Lung (tissue), 12 donors: ENCODE data around the gene JAML. TPM values are rescaled to one million over a fixed set of nuclear protein-coding genes. Genes with fewer than 3 reads are reported as not detected.
A peak's percentile ranks its signal among the peaks of the same experiment; 100 is the strongest.

Source experiments
- ATAC-seq: fragments of 200-7000 bp; cut with Tn5 transposase; one replicate; pipeline ENCODE4 v1.9.1; 2020; ENCODE audit warnings: moderate number of reproducible peaks; ENCODE audit not compliant: insufficient read depth, low FRiP score
- DNase-seq, 3 donors: peaks; one replicate each; pipeline ENCODE4 v3.0.0-alpha.2; 2013 to 2017
- H3K27ac ChIP-seq, 2 donors: one replicate each; pipeline ENCODE4 v1.5.1; 2013; ENCODE audit warnings: mild to moderate bottlenecking in 2 of 2, moderate library complexity in 2 of 2, control low read depth in 1 of 2, inconsistent platforms in 1 of 2, low read depth in 1 of 2, low read length in 1 of 2
- H3K27me3 ChIP-seq, 3 donors: one replicate each; pipeline ENCODE4 v1.5.1; 2013; ENCODE audit warnings: low read length in 2 of 3; ENCODE audit not compliant: control insufficient read depth in 3 of 3, insufficient read depth in 3 of 3
- H3K36me3 ChIP-seq, 4 donors: one replicate each; pipeline ENCODE4 v1.5.1; 2013; ENCODE audit warnings: low read length in 4 of 4, mild to moderate bottlenecking in 1 of 4, moderate library complexity in 1 of 4; ENCODE audit not compliant: control insufficient read depth in 4 of 4, insufficient read depth in 4 of 4
- H3K4me1 ChIP-seq, 5 donors: one replicate each; pipeline ENCODE4 v1.5.1; 2013; ENCODE audit warnings: low read length in 5 of 5, mild to moderate bottlenecking in 2 of 5, moderate library complexity in 1 of 5; ENCODE audit not compliant: control insufficient read depth in 5 of 5, insufficient read depth in 5 of 5
- H3K4me3 ChIP-seq: one replicate; pipeline ENCODE4 v1.5.1; 2013; ENCODE audit warnings: mild to moderate bottlenecking, control low read depth, moderate library complexity
- H3K9ac ChIP-seq, 2 donors: one replicate each; pipeline ENCODE4 v1.5.1; 2013; ENCODE audit warnings: low read length in 2 of 2, control low read depth in 1 of 2; ENCODE audit not compliant: insufficient read depth in 1 of 2
- H3K9me3 ChIP-seq, 4 donors: one replicate each; pipeline ENCODE4 v1.5.1; 2013; ENCODE audit warnings: low read length in 3 of 4, mild to moderate bottlenecking in 1 of 4, moderate library complexity in 1 of 4; ENCODE audit not compliant: control insufficient read depth in 4 of 4, insufficient read depth in 3 of 4
- CTCF ChIP-seq: IDR thresholded peaks from 2 replicates; pipeline ENCODE4 v1.5.1; 2012; ENCODE audit warnings: mild to moderate bottlenecking; ENCODE audit errors: control extremely low read depth, extremely low read depth
- WGBS, 2 donors: extraction: QIAGEN DNeasy Blood & Tissue Kit; methylation state at CpG; one replicate each; pipeline ENCODE4 v1.1.7; 2013; 5-methylcytosine and 5-hydroxymethylcytosine counted together
- polyA plus RNA-seq, 2 donors: library from polyadenylated mRNA; stranded (reverse); fragments of 200-250 nt; gene quantifications; one replicate each; pipeline ENCODE4 v1.2.1, GENCODE V29; 2013
- total RNA-seq, 2 donors: library from RNA; depleted of rRNA in 1 of 2; stranded (reverse); fragments of >200 nt in 1 of 2; gene quantifications; one replicate each; pipeline ENCODE4 v1.2.1, GENCODE V29; 2014 to 2021
- donor health status: control.
- donor health status: control.
- donor health status: Bipolar disorder and iron deficiency.
- donor health status: healthy.
- donor health status: DM: yes; HTN: yes; CAD: no.

Gene JAML
- total and polyA plus RNA-seq, 4 donors = 29.3 to 49.1 (median 35.4) TPM

- Histone ChIP-seq H3K36me3 (no peaks in the 10 kb centered on the region), H3K9me3 (peaks cover 0 to 4% (median 0%) of the 10 kb centered on the region in 4 donors), H3K4me3 (no peak overlapping the region), H3K27me3 (peaks cover 0 to 55% (median 32%) of the 10 kb centered on the region in 3 donors), H3K9ac (no peak overlapping the region), H3K4me1 (peaks cover 0 to 49% (median 13%) of the 10 kb centered on the region in 5 donors), H3K27ac (no peak overlapping the region)
- TF ChIP-seq CTCF = no peak
- WGBS, 2 donors = 43 to 57% methylated on average over 11 of the region's 11 CpGs
- peak; percentile 78 to 92 (median 90) for DNase-seq
- ATAC-seq = no peak
Observed at GRCh38 chr11:118155776-118156530, 68.9 kb downstream of the JAML start.

GRCh38 chr11:118154641-118155040 is 70.2 kb downstream of the JAML start:
- TF ChIP-seq CTCF = no peak
- DNase-seq = no peak
- WGBS, 2 donors = 86 to 96% methylated on average over 1 of the region's 1 CpG
- no peak for ATAC-seq
- Histone ChIP-seq H3K4me1 (peaks cover 0 to 49% (median 14%) of the 10 kb centered on the region in 5 donors), H3K27ac (no peak overlapping the region), H3K4me3 (no peak overlapping the region), H3K9ac (no peak overlapping the region), H3K9me3 (peaks cover 0 to 2% (median 0%) of the 10 kb centered on the region in 4 donors), H3K27me3 (peaks cover 0 to 58% (median 32%) of the 10 kb centered on the region in 3 donors), H3K36me3 (no peaks in the 10 kb centered on the region)

GRCh38 chr11:118153976-118154375 is 70.8 kb downstream of the JAML start:
- Histone ChIP-seq H3K4me3 (no peak overlapping the region), H3K4me1 (peaks cover 0 to 49% (median 14%) of the 10 kb centered on the region in 5 donors), H3K27me3 (peaks cover 0 to 58% (median 32%) of the 10 kb centered on the region in 3 donors), H3K9ac (no peak overlapping the region), H3K36me3 (no peaks in the 10 kb centered on the region), H3K9me3 (peaks cover 0 to 2% (median 0%) of the 10 kb centered on the region in 4 donors), H3K27ac (no peak overlapping the region)
- ATAC-seq (no peak), DNase-seq (no peak)
- WGBS, 2 donors = 80 to 82% methylated on average over 11 of the region's 11 CpGs
- TF ChIP-seq CTCF = no peak
